Liver (tissue), 9 donors: ENCODE results near the gene ERP27. TPM values are rescaled to one million over a fixed set of nuclear protein-coding genes. Genes with fewer than 3 reads are reported as not detected.

Experiments
- DNase-seq: peaks from one replicate; pipeline ENCODE4 v3.0.0-alpha.2; 2017; ENCODE audit warnings: low spot score
- H3K27ac ChIP-seq, 2 donors: one replicate each; pipeline ENCODE4 v1.7.0; 2013; ENCODE audit warnings: inconsistent platforms in 2 of 2, low read length in 2 of 2, control low read depth in 1 of 2, low read depth in 1 of 2, mild to moderate bottlenecking in 1 of 2
- H3K27me3 ChIP-seq, 4 donors: one replicate each; pipeline versions ENCODE4 v1.6.1 to v1.7.0; 2013; ENCODE audit warnings: low read length in 3 of 4, inconsistent platforms in 1 of 4, mild to moderate bottlenecking in 1 of 4, moderate library complexity in 1 of 4; ENCODE audit not compliant: control insufficient read depth in 4 of 4, insufficient read depth in 4 of 4
- H3K36me3 ChIP-seq, 4 donors: one replicate each; pipeline versions ENCODE4 v1.6.1 to v1.7.0; 2013; ENCODE audit warnings: low read length in 3 of 4, mild to moderate bottlenecking in 3 of 4, low read depth in 1 of 4, moderate library complexity in 1 of 4; ENCODE audit not compliant: control insufficient read depth in 4 of 4, insufficient read depth in 3 of 4
- H3K4me1 ChIP-seq, 4 donors: one replicate each; pipeline versions ENCODE4 v1.6.1 to v1.7.0; 2013; ENCODE audit warnings: low read length in 3 of 4, mild to moderate bottlenecking in 3 of 4, moderate library complexity in 1 of 4; ENCODE audit not compliant: control insufficient read depth in 4 of 4, insufficient read depth in 4 of 4
- H3K4me3 ChIP-seq, 3 donors: one replicate each; pipeline versions ENCODE4 v1.6.1 to v1.7.0; 2013; ENCODE audit warnings: low read length in 3 of 3, control low read depth in 1 of 3, low read depth in 1 of 3, mild to moderate bottlenecking in 1 of 3
- H3K9ac ChIP-seq, 2 donors: one replicate each; pipeline ENCODE4 v1.7.0; 2013; ENCODE audit warnings: low read length in 2 of 2, mild to moderate bottlenecking in 2 of 2, moderate library complexity in 2 of 2, control low read depth in 1 of 2, low read depth in 1 of 2
- H3K9me3 ChIP-seq, 4 donors: one replicate each; pipeline versions ENCODE4 v1.6.1 to v1.7.0; 2013; ENCODE audit warnings: low read length in 3 of 4; ENCODE audit not compliant: control insufficient read depth in 4 of 4
- FOXA1 ChIP-seq: IDR thresholded peaks from 2 replicates; pipeline ENCODE4 v1.6.1; 2016; ENCODE audit warnings: antibody characterized with exemption
- FOXA2 ChIP-seq: IDR thresholded peaks from 2 replicates; pipeline ENCODE4 v1.6.1; 2016; ENCODE audit warnings: antibody characterized with exemption
- HNF4A ChIP-seq, 2 donors: conservative IDR thresholded peaks; 2 replicates each; pipeline ENCODE4 v1.6.1; 2016; ENCODE audit warnings: antibody characterized with exemption in 2 of 2, mild to moderate bottlenecking in 2 of 2
- HNF4G ChIP-seq: IDR thresholded peaks from 2 replicates; pipeline ENCODE4 v1.6.1; 2016; ENCODE audit warnings: antibody characterized with exemption
- JUND ChIP-seq, 2 donors: IDR thresholded peaks; 2 replicates each; pipeline ENCODE4 v1.6.1; 2016; ENCODE audit warnings: antibody characterized with exemption in 2 of 2
- RAD21 ChIP-seq, 2 donors: IDR thresholded peaks; 2 replicates each; pipeline ENCODE4 v1.6.1; 2016; ENCODE audit warnings: antibody characterized with exemption in 2 of 2, mild to moderate bottlenecking in 2 of 2
- RXRA ChIP-seq, 2 donors: IDR thresholded peaks; 2 replicates each; pipeline ENCODE4 v1.6.1; 2017 to 2018; ENCODE audit warnings: antibody characterized with exemption in 2 of 2, mild to moderate bottlenecking in 1 of 2
- SP1 ChIP-seq: IDR thresholded peaks from 2 replicates; pipeline ENCODE4 v1.6.1; 2018; ENCODE audit warnings: antibody characterized with exemption, mild to moderate bottlenecking
- YY1 ChIP-seq: IDR thresholded peaks from 2 replicates; pipeline ENCODE4 v1.6.1; 2016; ENCODE audit warnings: antibody characterized with exemption, mild to moderate bottlenecking
- WGBS: extraction: QIAGEN DNeasy Blood & Tissue Kit; methylation state at CpG from one replicate; pipeline ENCODE4 v1.1.7; 2013; 5-methylcytosine and 5-hydroxymethylcytosine counted together
- polyA plus RNA-seq, 2 donors: library from polyadenylated mRNA; stranded (reverse) in 1 of 2; unstranded in 1 of 2; fragments of 200-250 nt in 1 of 2; fragments of >200 nt in 1 of 2; fragmentation: Nextera tagmentation in 1 of 2; extraction: Ambion mirVana in 1 of 2; gene quantifications; one replicate each; pipeline versions ENCODE4 v1.2.1 to v1.2.3, GENCODE V29; 2013 to 2015
- total RNA-seq, 2 donors: library from RNA; depleted of rRNA; stranded (reverse); fragments of >200 nt; gene quantifications; one replicate each; pipeline ENCODE4 v1.2.3, GENCODE V29; 2014
- TF ChIP-seq, protein P1 (sequence below): IDR thresholded peaks from 2 replicates; pipeline ENCODE4 v1.6.1; 2016; ENCODE audit warnings: antibody characterized with exemption
- TF ChIP-seq, protein P2 (sequence below): IDR thresholded peaks from 2 replicates; pipeline ENCODE4 v1.6.1; 2016; ENCODE audit warnings: antibody characterized with exemption
- TF ChIP-seq, protein P3 (sequence below): fragments of 150-350 bp; IDR thresholded peaks from 2 replicates; pipeline ENCODE4 v1.5.1; 2017; ENCODE audit warnings: improper control_type of control experiment, low read depth, low read length; ENCODE audit not compliant: missing input control
- TF ChIP-seq, protein P4 (sequence below): IDR thresholded peaks from 2 replicates; pipeline ENCODE4 v1.6.1; 2016; ENCODE audit warnings: antibody characterized with exemption
- TF ChIP-seq, protein P5 (sequence below): IDR thresholded peaks from 2 replicates; pipeline ENCODE4 v1.6.1; 2016; ENCODE audit warnings: antibody characterized with exemption, mild to moderate bottlenecking
- donor health status: healthy.
- donor health status: healthy.
- donor health status: healthy.
- donor health status: healthy.
- donor health status: healthy.

Gene ERP27
- total and polyA plus RNA-seq, 4 donors = 0.14 to 5.8 (median 0.51) TPM

DNA sequence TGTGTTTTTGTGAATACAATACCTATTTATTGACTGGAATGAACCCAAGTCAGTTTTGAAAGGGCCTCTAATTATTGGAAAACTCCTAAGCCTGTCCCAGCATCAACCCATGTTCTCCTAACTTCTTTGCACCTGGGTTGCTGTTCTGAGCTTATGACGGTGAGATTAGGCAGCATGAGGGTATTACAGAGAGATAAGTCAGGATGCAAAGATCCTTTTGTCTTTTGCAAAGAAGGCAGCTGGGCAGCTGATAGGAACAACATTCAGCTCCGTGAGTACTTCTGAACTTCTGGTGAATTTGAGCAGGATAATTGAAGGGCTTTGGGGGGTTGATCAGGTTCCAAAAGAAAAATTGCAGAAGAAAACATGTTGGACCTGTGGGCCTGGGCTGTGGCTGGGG is 34.5 kb upstream of the ERP27 start, which contains the start of gene PDE6H:
PDE6H (plus strand) TSS at position 227 of the 400 bp plus-strand sequence. CDS start 4,971 bp downstream, outside the sequence.
- no peaks in the 10 kb centered on the region for H3K9me3 ChIP-seq
- WGBS = 92% methylated on average over 2 of the region's 2 CpGs
- no peaks in the 10 kb centered on the region for H3K27me3 ChIP-seq
- H3K4me1 ChIP-seq = no peaks in the 10 kb centered on the region
- TF ChIP-seq, protein P1, sequence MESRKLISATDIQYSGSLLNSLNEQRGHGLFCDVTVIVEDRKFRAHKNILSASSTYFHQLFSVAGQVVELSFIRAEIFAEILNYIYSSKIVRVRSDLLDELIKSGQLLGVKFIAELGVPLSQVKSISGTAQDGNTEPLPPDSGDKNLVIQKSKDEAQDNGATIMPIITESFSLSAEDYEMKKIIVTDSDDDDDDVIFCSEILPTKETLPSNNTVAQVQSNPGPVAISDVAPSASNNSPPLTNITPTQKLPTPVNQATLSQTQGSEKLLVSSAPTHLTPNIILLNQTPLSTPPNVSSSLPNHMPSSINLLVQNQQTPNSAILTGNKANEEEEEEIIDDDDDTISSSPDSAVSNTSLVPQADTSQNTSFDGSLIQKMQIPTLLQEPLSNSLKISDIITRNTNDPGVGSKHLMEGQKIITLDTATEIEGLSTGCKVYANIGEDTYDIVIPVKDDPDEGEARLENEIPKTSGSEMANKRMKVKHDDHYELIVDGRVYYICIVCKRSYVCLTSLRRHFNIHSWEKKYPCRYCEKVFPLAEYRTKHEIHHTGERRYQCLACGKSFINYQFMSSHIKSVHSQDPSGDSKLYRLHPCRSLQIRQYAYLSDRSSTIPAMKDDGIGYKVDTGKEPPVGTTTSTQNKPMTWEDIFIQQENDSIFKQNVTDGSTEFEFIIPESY = no peak
- no peak for TF ChIP-seq HNF4G
- no peak for TF ChIP-seq RXRA (IDR thresholded peaks at IDR 0.05)
- no peak for TF ChIP-seq RAD21 (IDR thresholded peaks at IDR 0.05)
- no peak for TF ChIP-seq JUND (IDR thresholded peaks at IDR 0.05)
- TF ChIP-seq, protein P2, sequence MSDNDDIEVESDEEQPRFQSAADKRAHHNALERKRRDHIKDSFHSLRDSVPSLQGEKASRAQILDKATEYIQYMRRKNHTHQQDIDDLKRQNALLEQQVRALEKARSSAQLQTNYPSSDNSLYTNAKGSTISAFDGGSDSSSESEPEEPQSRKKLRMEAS = no peak
- TF ChIP-seq, protein P3, sequence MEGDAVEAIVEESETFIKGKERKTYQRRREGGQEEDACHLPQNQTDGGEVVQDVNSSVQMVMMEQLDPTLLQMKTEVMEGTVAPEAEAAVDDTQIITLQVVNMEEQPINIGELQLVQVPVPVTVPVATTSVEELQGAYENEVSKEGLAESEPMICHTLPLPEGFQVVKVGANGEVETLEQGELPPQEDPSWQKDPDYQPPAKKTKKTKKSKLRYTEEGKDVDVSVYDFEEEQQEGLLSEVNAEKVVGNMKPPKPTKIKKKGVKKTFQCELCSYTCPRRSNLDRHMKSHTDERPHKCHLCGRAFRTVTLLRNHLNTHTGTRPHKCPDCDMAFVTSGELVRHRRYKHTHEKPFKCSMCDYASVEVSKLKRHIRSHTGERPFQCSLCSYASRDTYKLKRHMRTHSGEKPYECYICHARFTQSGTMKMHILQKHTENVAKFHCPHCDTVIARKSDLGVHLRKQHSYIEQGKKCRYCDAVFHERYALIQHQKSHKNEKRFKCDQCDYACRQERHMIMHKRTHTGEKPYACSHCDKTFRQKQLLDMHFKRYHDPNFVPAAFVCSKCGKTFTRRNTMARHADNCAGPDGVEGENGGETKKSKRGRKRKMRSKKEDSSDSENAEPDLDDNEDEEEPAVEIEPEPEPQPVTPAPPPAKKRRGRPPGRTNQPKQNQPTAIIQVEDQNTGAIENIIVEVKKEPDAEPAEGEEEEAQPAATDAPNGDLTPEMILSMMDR = no peak
- TF ChIP-seq SP1 = no peak
- TF ChIP-seq FOXA2 = no peak
- TF ChIP-seq, protein P4, sequence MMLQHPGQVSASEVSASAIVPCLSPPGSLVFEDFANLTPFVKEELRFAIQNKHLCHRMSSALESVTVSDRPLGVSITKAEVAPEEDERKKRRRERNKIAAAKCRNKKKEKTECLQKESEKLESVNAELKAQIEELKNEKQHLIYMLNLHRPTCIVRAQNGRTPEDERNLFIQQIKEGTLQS = no peak
- TF ChIP-seq HNF4A (conservative IDR thresholded peaks at IDR 0.05) = no peak
- TF ChIP-seq YY1 = no peak
- no peak within 1 kb of the TSS for H3K27ac ChIP-seq
- H3K4me3 ChIP-seq = no peak within 1 kb of the TSS
- no peak within 1 kb of the TSS for H3K9ac ChIP-seq
- no peaks in the 10 kb centered on the region for H3K36me3 ChIP-seq
- DNase-seq = no peak

DNA sequence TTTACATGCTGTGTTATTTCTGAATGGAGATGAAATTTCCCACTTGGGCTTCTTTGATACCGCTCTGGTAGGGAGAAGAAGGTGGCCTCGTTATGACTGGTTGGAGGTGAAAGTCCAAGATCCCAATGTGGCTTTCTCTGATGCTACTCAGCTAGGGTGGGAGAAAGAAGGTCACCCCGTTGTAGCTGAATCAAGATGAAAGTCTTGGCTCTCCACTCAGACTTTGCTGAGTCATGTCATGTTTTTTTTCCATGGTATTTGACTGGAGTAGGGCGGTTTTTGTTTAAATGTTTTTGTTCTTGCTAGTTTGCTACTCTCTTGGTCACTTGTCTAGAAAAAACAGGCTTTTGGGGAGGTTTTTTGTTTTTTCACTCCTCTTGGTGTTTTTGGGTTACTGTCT is 32.1 kb upstream of the ERP27 start:
- H3K9me3 ChIP-seq = no peaks in the 10 kb centered on the region
- no peak for DNase-seq
- no peaks in the 10 kb centered on the region for H3K27me3 ChIP-seq
- no peak overlapping the region for H3K9ac ChIP-seq
- no peak overlapping the region for H3K4me3 ChIP-seq
- H3K4me1 ChIP-seq = no peaks in the 10 kb centered on the region
- TF ChIP-seq FOXA2 (no peak), FOXA1 (no peak)
- TF ChIP-seq, protein P1 = no peak
- TF ChIP-seq, protein P5, sequence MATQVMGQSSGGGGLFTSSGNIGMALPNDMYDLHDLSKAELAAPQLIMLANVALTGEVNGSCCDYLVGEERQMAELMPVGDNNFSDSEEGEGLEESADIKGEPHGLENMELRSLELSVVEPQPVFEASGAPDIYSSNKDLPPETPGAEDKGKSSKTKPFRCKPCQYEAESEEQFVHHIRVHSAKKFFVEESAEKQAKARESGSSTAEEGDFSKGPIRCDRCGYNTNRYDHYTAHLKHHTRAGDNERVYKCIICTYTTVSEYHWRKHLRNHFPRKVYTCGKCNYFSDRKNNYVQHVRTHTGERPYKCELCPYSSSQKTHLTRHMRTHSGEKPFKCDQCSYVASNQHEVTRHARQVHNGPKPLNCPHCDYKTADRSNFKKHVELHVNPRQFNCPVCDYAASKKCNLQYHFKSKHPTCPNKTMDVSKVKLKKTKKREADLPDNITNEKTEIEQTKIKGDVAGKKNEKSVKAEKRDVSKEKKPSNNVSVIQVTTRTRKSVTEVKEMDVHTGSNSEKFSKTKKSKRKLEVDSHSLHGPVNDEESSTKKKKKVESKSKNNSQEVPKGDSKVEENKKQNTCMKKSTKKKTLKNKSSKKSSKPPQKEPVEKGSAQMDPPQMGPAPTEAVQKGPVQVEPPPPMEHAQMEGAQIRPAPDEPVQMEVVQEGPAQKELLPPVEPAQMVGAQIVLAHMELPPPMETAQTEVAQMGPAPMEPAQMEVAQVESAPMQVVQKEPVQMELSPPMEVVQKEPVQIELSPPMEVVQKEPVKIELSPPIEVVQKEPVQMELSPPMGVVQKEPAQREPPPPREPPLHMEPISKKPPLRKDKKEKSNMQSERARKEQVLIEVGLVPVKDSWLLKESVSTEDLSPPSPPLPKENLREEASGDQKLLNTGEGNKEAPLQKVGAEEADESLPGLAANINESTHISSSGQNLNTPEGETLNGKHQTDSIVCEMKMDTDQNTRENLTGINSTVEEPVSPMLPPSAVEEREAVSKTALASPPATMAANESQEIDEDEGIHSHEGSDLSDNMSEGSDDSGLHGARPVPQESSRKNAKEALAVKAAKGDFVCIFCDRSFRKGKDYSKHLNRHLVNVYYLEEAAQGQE = no peak
- H3K27ac ChIP-seq = no peak overlapping the region
- no peaks in the 10 kb centered on the region for H3K36me3 ChIP-seq
- 74% methylated on average over 4 of the region's 4 CpGs for WGBS
